A673 (cell line): ENCODE measurements around the gene CYP26C1.

Experiments used
- EZH2 ChIP-seq: fragments of 200-600 bp; sonication (generic); IDR thresholded peaks from 2 replicates; pipeline ENCODE4 v1.6.1; 2017; ENCODE audit warnings: borderline replicate concordance, low read depth, mild to moderate bottlenecking, mixed read lengths, antibody characterized with exemption, low read length; ENCODE audit not compliant: poor library complexity, severe bottlenecking
- TF ChIP-seq, protein P1 (sequence below): fragments of 300-800, 200-600 bp; sonication (generic); conservative IDR thresholded peaks from 2 replicates; pipeline ENCODE4 v1.5.1; 2017; ENCODE audit warnings: low read depth, mild to moderate bottlenecking, antibody characterized with exemption, low read length, moderate library complexity, mixed read lengths

DNA sequence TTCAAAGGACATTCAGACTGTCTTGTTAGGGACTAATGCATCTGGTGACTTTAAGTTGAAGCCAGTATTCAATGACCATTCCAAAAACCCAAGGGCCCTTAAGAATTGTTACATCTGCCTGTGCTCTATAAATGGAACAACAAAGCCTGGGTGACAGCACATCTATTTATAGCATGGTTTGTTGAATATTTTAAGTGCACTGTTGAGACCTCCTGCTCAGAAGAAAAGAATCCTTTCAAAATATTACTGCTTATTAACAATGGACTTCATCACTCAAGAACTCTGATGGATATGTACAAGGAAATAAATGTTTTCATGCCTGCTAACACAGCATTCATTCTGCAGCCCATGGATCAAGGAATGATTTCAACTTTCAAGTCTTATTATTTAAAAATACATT, 33.1 kb upstream of the CYP26C1 start:
- TF ChIP-seq, protein P1, sequence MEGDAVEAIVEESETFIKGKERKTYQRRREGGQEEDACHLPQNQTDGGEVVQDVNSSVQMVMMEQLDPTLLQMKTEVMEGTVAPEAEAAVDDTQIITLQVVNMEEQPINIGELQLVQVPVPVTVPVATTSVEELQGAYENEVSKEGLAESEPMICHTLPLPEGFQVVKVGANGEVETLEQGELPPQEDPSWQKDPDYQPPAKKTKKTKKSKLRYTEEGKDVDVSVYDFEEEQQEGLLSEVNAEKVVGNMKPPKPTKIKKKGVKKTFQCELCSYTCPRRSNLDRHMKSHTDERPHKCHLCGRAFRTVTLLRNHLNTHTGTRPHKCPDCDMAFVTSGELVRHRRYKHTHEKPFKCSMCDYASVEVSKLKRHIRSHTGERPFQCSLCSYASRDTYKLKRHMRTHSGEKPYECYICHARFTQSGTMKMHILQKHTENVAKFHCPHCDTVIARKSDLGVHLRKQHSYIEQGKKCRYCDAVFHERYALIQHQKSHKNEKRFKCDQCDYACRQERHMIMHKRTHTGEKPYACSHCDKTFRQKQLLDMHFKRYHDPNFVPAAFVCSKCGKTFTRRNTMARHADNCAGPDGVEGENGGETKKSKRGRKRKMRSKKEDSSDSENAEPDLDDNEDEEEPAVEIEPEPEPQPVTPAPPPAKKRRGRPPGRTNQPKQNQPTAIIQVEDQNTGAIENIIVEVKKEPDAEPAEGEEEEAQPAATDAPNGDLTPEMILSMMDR = no peak
- TF ChIP-seq EZH2 = no peak
